Measurements from ENCODE around the gene GAPDH. TPM values are rescaled to one million over a fixed set of nuclear protein-coding genes. Genes with fewer than 3 reads are reported as not detected.
"Not testable (repeated sequence)": the region's sequence is repeated elsewhere in the genome, so short reads cannot be mapped to it uniquely, and the experiment has no call there.

The GAPDH gene
- total RNA-seq, 4 donors from 2014 or later, result 1,060 to 2,185 (median 1,462) TPM

- TF ChIP-seq CTCF (IDR thresholded peaks at IDR 0.05), result no peak
- ATAC-seq (ENCODE audit: low FRiP score) (no peak), DNase-seq (ENCODE audit: low spot score) (no peak)
Measured at GRCh38 chr12:6494968-6495367, 39.3 kb upstream of the GAPDH start.

GRCh38 chr12:6497291-6497690 is 37.0 kb upstream of the GAPDH start:
- ATAC-seq (ENCODE audit: low FRiP score); DNase-seq (ENCODE audit: low spot score): not testable (repeated sequence)

GRCh38 chr12:6500466-6500865 is 33.9 kb upstream of the GAPDH start:
- ATAC-seq (ENCODE audit: low FRiP score) (no peak), DNase-seq (ENCODE audit: low spot score) (no peak)

GRCh38 chr12:6507102-6507998 is 27.0 kb upstream of the GAPDH start:
- DNase-seq (ENCODE audit: low spot score) (no peak), ATAC-seq (ENCODE audit: low FRiP score) (no peak)
- TF ChIP-seq CTCF (IDR thresholded peaks at IDR 0.05), result no peak

More at GRCh38 chr12:6500466-6500865, 33.9 kb upstream of the GAPDH start:
- no peak for TF ChIP-seq CTCF (IDR thresholded peaks at IDR 0.05)

- ATAC-seq (ENCODE audit: low FRiP score) (no peak), DNase-seq (ENCODE audit: low spot score) (no peak)
- TF ChIP-seq CTCF (IDR thresholded peaks at IDR 0.05), result no peak
Measured at GRCh38 chr12:6508087-6508486, 26.2 kb upstream of the GAPDH start.

- DNase-seq (ENCODE audit: low spot score) (no peak), ATAC-seq (ENCODE audit: low FRiP score) (no peak)
- no peak for TF ChIP-seq CTCF (IDR thresholded peaks at IDR 0.05)
Measured at GRCh38 chr12:6520186-6520585, 14.1 kb upstream of the GAPDH start.

GRCh38 chr12:6522193-6522592 is 12.1 kb upstream of the GAPDH start:
- DNase-seq (ENCODE audit: low spot score) (no peak), ATAC-seq (ENCODE audit: low FRiP score) (no peak)
- no peak for TF ChIP-seq CTCF (IDR thresholded peaks at IDR 0.05)
